Neural cell (in vitro differentiated cells): ENCODE measurements around the gene TBCC. TPM values are rescaled to one million over a fixed set of nuclear protein-coding genes. Genes with fewer than 3 reads are reported as not detected.
A peak's percentile ranks its signal among the peaks of the same experiment; 100 is the strongest.

Experiments
- H2AFZ ChIP-seq: fragments of 200-600, 300-800 bp; sonication (generic), shearing (Covaris generic); 2 replicates; pipeline ENCODE4 v1.6.0; 2014; ENCODE audit warnings: low read depth, mild to moderate bottlenecking, antibody characterized with exemption, low read length, moderate library complexity
- H3F3A ChIP-seq: fragments of 200-600 bp; shearing (Covaris generic); 2 replicates; pipeline ENCODE4 v1.6.1; 2016; ENCODE audit warnings: mild to moderate bottlenecking, moderate library complexity, mixed read lengths, antibody characterized with exemption, low read length; ENCODE audit not compliant: insufficient read depth, poor library complexity, severe bottlenecking
- H3K27ac ChIP-seq: fragments of 200-600, 300-800 bp; sonication (generic), shearing (Covaris generic); 2 replicates; pipeline ENCODE4 v1.5.1; 2014; ENCODE audit warnings: mild to moderate bottlenecking, low read length, moderate library complexity
- H3K27me3 ChIP-seq: fragments of 300-800, 200-600 bp; sonication (generic), shearing (Covaris generic); 2 replicates; pipeline ENCODE4 v1.6.0; 2014; ENCODE audit warnings: mild to moderate bottlenecking, low read depth, low read length, moderate library complexity; ENCODE audit not compliant: insufficient read depth
- H3K36me3 ChIP-seq: fragments of 300-800, 200-600 bp; sonication (generic), shearing (Covaris generic); 2 replicates; pipeline ENCODE4 v1.5.1; 2014; ENCODE audit warnings: mild to moderate bottlenecking, antibody characterized with exemption, low read length, moderate library complexity; ENCODE audit not compliant: insufficient read depth
- H3K4me2 ChIP-seq: fragments of 300-800, 200-600 bp; sonication (generic), shearing (Covaris generic); 2 replicates; pipeline ENCODE4 v1.6.0; 2014; ENCODE audit warnings: mild to moderate bottlenecking, low read length
- H3K4me3 ChIP-seq: fragments of 300-800, 200-600 bp; sonication (generic), shearing (Covaris generic); 2 replicates; pipeline ENCODE4 v1.5.1; 2014; ENCODE audit warnings: mild to moderate bottlenecking, low read length, moderate library complexity
- H3K79me2 ChIP-seq: fragments of 200-600 bp; shearing (Covaris generic); replicated peaks from 2 replicates; pipeline ENCODE4 v1.6.0; 2014; ENCODE audit warnings: mild to moderate bottlenecking, low read length, moderate library complexity; ENCODE audit not compliant: insufficient read depth
- H3K9ac ChIP-seq: fragments of 300-800, 200-600 bp; sonication (generic), shearing (Covaris generic); 2 replicates; pipeline ENCODE4 v1.6.1; 2016; ENCODE audit warnings: mild to moderate bottlenecking, low read length, mixed read lengths
- H3K9me2 ChIP-seq: fragments of 200-600 bp; shearing (Covaris generic); 2 replicates; pipeline ENCODE4 v1.6.1; 2016; ENCODE audit warnings: mild to moderate bottlenecking, low read length, mixed read lengths; ENCODE audit not compliant: insufficient read depth
- H3K9me3 ChIP-seq: fragments of 200-600, 300-800 bp; sonication (generic), shearing (Covaris generic); 2 replicates; pipeline ENCODE4 v1.6.1; 2016; ENCODE audit warnings: mild to moderate bottlenecking, mixed run types, low read length, moderate library complexity, mixed read lengths
- H4K20me1 ChIP-seq: fragments of 200-600 bp; shearing (Covaris generic); 2 replicates; pipeline ENCODE4 v1.6.1; 2016; ENCODE audit warnings: mild to moderate bottlenecking, mixed run types; ENCODE audit not compliant: insufficient read depth
- EP300 ChIP-seq: fragments of 450-650 bp; conservative IDR thresholded peaks from 2 replicates; pipeline ENCODE4 v1.6.1; 2014; ENCODE audit warnings: antibody characterized with exemption, mild to moderate bottlenecking, moderate library complexity; ENCODE audit not compliant: poor library complexity, severe bottlenecking
- EZH2 ChIP-seq: fragments of 200-600, 300-800 bp; shearing (Covaris generic), sonication (generic); IDR thresholded peaks from 2 replicates; pipeline ENCODE4 v1.6.1; 2014; ENCODE audit warnings: antibody characterized with exemption, low read length, borderline replicate concordance, mild to moderate bottlenecking; ENCODE audit not compliant: insufficient read depth, poor library complexity, severe bottlenecking
- MXI1 ChIP-seq: fragments of 450-650 bp; conservative IDR thresholded peaks from 2 replicates; pipeline ENCODE4 v1.6.1; 2014; ENCODE audit warnings: antibody characterized with exemption, mild to moderate bottlenecking; ENCODE audit not compliant: poor library complexity, severe bottlenecking
- POLR2AphosphoS5 ChIP-seq: IDR thresholded peaks from 2 replicates; pipeline ENCODE4 v1.6.1; 2012
- RAD21 ChIP-seq: fragments of 450-650 bp; conservative IDR thresholded peaks from 2 replicates; pipeline ENCODE4 v1.6.1; 2014; ENCODE audit warnings: antibody characterized with exemption, mild to moderate bottlenecking, moderate library complexity
- SMC3 ChIP-seq: fragments of 450-650 bp; conservative IDR thresholded peaks from 2 replicates; pipeline ENCODE4 v1.6.1; 2014; ENCODE audit warnings: antibody characterized with exemption, mild to moderate bottlenecking, moderate library complexity; ENCODE audit not compliant: poor library complexity
- TAF1 ChIP-seq: IDR thresholded peaks from 2 replicates; pipeline ENCODE4 v1.6.1; 2012; ENCODE audit warnings: low read depth
- polyA plus RNA-seq: library from polyadenylated mRNA; depleted of rRNA; stranded (reverse); fragments of >200 nt; gene quantifications from 2 replicates; pipeline ENCODE4 v1.2.3, GENCODE V29; 2014
- TF ChIP-seq, protein P1 (sequence below): fragments of 450-650 bp; IDR thresholded peaks from 2 replicates; pipeline ENCODE4 v1.5.1; 2014; ENCODE audit warnings: antibody characterized with exemption, mild to moderate bottlenecking, moderate library complexity; ENCODE audit not compliant: poor library complexity, severe bottlenecking
- TF ChIP-seq, protein P2 (sequence below): IDR thresholded peaks from 2 replicates; pipeline ENCODE4 v1.6.1; 2012; ENCODE audit warnings: borderline replicate concordance

TBCC gene
- polyA plus RNA-seq, 1 donor from 2014 or later, result 112 TPM

DNA sequence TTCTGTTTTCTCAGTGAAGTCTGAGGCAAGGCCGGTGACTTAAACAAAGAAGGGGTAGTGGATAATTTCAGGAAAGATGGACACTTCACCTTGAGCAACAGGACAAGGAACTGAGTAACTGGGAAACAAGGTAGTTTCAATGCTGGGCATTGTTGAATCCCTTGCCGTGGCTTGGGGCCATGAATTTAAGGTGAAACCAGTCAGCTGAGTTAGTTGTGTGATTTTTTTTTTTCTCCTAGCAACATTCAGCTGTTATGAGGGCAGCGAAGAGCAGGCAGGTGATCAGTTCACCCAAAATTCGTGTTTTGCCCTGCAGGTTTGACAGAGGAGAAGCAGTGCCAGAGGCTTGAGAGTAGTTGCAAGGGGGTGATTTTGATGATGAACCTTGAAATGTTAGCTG lies 42.8 kb upstream of the TBCC start:
- no peaks in the 10 kb centered on the region for H3K9me2 ChIP-seq
- H3K4me3 ChIP-seq, result no peak overlapping the region
- no peak overlapping the region for H3K27ac ChIP-seq
- peaks cover 77% of the 10 kb centered on the region for H3K79me2 ChIP-seq
- H3K27me3 ChIP-seq, result no peaks in the 10 kb centered on the region
- no peaks in the 10 kb centered on the region for H4K20me1 ChIP-seq
- no peaks in the 10 kb centered on the region for H3K9me3 ChIP-seq
- H3F3A ChIP-seq, result peaks cover 6% of the 10 kb centered on the region
- TF ChIP-seq, protein P1, sequence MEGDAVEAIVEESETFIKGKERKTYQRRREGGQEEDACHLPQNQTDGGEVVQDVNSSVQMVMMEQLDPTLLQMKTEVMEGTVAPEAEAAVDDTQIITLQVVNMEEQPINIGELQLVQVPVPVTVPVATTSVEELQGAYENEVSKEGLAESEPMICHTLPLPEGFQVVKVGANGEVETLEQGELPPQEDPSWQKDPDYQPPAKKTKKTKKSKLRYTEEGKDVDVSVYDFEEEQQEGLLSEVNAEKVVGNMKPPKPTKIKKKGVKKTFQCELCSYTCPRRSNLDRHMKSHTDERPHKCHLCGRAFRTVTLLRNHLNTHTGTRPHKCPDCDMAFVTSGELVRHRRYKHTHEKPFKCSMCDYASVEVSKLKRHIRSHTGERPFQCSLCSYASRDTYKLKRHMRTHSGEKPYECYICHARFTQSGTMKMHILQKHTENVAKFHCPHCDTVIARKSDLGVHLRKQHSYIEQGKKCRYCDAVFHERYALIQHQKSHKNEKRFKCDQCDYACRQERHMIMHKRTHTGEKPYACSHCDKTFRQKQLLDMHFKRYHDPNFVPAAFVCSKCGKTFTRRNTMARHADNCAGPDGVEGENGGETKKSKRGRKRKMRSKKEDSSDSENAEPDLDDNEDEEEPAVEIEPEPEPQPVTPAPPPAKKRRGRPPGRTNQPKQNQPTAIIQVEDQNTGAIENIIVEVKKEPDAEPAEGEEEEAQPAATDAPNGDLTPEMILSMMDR, result no peak
- TF ChIP-seq, protein P2, sequence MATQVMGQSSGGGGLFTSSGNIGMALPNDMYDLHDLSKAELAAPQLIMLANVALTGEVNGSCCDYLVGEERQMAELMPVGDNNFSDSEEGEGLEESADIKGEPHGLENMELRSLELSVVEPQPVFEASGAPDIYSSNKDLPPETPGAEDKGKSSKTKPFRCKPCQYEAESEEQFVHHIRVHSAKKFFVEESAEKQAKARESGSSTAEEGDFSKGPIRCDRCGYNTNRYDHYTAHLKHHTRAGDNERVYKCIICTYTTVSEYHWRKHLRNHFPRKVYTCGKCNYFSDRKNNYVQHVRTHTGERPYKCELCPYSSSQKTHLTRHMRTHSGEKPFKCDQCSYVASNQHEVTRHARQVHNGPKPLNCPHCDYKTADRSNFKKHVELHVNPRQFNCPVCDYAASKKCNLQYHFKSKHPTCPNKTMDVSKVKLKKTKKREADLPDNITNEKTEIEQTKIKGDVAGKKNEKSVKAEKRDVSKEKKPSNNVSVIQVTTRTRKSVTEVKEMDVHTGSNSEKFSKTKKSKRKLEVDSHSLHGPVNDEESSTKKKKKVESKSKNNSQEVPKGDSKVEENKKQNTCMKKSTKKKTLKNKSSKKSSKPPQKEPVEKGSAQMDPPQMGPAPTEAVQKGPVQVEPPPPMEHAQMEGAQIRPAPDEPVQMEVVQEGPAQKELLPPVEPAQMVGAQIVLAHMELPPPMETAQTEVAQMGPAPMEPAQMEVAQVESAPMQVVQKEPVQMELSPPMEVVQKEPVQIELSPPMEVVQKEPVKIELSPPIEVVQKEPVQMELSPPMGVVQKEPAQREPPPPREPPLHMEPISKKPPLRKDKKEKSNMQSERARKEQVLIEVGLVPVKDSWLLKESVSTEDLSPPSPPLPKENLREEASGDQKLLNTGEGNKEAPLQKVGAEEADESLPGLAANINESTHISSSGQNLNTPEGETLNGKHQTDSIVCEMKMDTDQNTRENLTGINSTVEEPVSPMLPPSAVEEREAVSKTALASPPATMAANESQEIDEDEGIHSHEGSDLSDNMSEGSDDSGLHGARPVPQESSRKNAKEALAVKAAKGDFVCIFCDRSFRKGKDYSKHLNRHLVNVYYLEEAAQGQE, result no peak
- no peak for TF ChIP-seq EP300
- no peak for TF ChIP-seq POLR2AphosphoS5
- TF ChIP-seq EZH2, result no peak
- TF ChIP-seq SMC3, result no peak
- no peak overlapping the region for H3K9ac ChIP-seq
- no peak overlapping the region for H3K4me2 ChIP-seq
- H2AFZ ChIP-seq, result no peak overlapping the region
- no peaks in the 10 kb centered on the region for H3K36me3 ChIP-seq

DNA sequence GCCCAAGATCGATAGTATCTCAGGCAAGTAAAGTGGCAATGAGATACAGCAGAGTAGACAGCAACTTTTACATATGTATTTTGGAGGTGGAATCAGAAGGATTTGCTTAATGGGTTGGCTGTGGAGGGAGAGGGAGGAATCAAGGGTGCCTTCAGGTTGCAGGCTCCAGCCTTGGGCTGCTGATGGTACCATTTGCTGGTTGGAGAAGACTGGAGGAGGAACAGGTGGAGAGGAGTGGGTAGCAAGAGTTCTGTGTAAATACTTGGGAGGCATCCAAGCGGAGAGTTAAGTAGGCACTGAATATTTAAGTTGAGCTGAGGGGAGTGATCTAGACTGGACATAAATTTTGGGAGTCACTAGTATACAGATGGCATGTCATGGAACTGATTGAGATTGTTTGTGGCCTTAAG lies 41.2 kb upstream of the TBCC start:
- H3K9ac ChIP-seq, result no peak overlapping the region
- TF ChIP-seq EP300, result no peak
- no peak for TF ChIP-seq MXI1
- TF ChIP-seq, protein P1, result no peak
- no peak for TF ChIP-seq RAD21
- no peak for TF ChIP-seq POLR2AphosphoS5
- TF ChIP-seq, protein P2, result no peak
- TF ChIP-seq EZH2, result no peak
- no peak for TF ChIP-seq TAF1
- TF ChIP-seq SMC3, result no peak
- no peaks in the 10 kb centered on the region for H3K36me3 ChIP-seq
- no peaks in the 10 kb centered on the region for H3K9me2 ChIP-seq
- H3K27me3 ChIP-seq, result no peaks in the 10 kb centered on the region
- no peaks in the 10 kb centered on the region for H3K9me3 ChIP-seq
- peak overlapping the region; percentile 93 for H3K4me3 ChIP-seq
- no peak overlapping the region for H3K27ac ChIP-seq
- H3K79me2 ChIP-seq, result peaks cover 78% of the 10 kb centered on the region
- no peak overlapping the region for H3K4me2 ChIP-seq
- H4K20me1 ChIP-seq, result no peaks in the 10 kb centered on the region
- peaks cover 6% of the 10 kb centered on the region for H3F3A ChIP-seq
- no peak overlapping the region for H2AFZ ChIP-seq
